HG03565 (cell line): Measurements from ENCODE around the gene SIM2.
"Not testable (repeated sequence)": the region's sequence is repeated elsewhere in the genome, so short reads cannot be mapped to it uniquely, and the experiment has no call there.

Experiments
- ATAC-seq: cut with Tn5 transposase; IDR thresholded peaks from one replicate; pipeline ENCODE4 v1.9.1; 2021; ENCODE audit warnings: mild to moderate bottlenecking, moderate library complexity; ENCODE audit not compliant: unreplicated experiment

SIM2 gene, protein sequence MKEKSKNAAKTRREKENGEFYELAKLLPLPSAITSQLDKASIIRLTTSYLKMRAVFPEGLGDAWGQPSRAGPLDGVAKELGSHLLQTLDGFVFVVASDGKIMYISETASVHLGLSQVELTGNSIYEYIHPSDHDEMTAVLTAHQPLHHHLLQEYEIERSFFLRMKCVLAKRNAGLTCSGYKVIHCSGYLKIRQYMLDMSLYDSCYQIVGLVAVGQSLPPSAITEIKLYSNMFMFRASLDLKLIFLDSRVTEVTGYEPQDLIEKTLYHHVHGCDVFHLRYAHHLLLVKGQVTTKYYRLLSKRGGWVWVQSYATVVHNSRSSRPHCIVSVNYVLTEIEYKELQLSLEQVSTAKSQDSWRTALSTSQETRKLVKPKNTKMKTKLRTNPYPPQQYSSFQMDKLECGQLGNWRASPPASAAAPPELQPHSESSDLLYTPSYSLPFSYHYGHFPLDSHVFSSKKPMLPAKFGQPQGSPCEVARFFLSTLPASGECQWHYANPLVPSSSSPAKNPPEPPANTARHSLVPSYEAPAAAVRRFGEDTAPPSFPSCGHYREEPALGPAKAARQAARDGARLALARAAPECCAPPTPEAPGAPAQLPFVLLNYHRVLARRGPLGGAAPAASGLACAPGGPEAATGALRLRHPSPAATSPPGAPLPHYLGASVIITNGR

GRCh38 chr21:36698981-36699545 lies at the start of gene SIM2:
Gene SIM2 (plus strand): TSS chr21:36699115. CDS start chr21:36699747, 632 bp downstream.
- ATAC-seq, result no peak

GRCh38 chr21:36654324-36654723 lies 44.6 kb upstream of the SIM2 start:
- no peak for ATAC-seq

GRCh38 chr21:36654796-36655325 lies 44.1 kb upstream of the SIM2 start:
- ATAC-seq, result no peak

- ATAC-seq, result no peak
Measured at GRCh38 chr21:36656138-36656537, 42.8 kb upstream of the SIM2 start.

- ATAC-seq, result not testable (repeated sequence)
Measured at GRCh38 chr21:36657290-36657689, 41.6 kb upstream of the SIM2 start.

DNA sequence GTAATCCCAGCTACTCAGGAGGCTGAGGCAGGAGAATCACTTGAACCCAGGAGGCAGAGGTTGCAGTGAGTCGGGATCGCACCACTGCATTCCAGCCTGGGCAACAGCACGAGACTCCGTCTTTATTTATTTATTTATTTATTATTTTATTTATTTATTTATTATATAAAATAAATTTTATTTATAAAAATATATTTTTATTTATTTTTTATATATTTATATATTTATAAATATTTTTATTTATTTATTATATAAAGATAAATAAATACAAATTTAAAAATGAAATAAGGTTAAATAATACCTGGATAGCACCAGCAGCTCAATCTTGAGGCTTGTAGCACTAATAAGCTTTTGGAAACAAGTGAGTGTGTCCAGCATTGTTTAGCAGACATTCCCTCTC lies 40.9 kb upstream of the SIM2 start:
- no peak for ATAC-seq

DNA sequence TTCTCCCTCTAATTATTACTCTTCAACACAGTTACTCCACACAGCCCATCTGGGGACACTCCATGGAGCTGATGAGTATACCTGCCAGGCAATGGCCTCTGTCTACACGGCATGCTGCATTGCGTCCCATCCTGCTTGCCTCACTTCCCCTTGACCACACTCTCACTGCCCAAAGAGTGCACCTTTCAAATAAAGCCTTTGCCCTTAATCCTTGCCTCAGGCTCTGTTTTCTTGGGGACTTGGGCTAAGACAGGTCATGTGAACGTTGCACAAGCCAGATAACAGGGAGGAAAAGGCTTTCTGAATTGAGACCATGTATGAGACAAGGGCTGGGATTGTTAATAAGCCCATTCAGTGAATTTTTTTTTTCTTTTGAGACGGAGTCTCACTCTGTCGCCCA lies 40.0 kb upstream of the SIM2 start:
- ATAC-seq, result no peak

- ATAC-seq, result no peak
Measured at GRCh38 chr21:36661511-36662309, 37.2 kb upstream of the SIM2 start.

DNA sequence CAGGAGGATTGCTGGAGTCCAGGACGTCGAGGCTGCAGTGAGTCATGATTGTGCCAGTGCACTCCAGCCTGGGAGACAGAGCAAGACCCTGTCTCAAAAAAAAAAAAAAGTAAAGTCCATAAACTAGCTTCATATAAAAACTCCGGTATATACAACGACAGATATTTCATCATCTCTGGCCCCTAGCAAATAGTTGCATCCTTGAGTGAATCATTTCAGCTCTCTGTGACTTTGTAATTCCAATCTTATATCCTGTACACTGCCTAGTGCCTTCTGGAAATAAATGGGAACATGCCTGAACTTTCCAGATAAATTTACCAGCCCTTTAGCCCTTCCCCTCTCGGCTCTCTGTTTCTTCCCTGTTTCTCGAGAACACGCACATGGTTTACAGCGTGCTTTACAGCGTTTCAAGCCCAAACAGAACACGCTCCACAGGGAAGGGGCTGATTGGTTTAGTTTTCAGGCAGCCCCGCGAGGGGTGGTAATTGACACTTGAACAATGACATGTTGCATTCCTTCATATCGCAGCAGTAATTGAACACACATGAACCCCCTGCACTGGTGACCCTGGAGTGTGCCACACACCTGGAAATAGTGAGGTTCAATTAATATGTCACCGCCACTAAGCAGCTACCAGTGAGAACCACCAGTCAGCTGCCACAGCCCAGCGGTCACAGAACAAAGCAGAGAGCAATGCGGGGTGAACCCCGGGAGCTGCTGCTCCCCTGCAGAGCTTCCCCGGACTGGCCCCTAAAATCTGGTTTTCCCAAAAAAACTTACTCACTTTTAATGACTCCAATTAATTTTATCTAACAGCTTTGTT lies 35.7 kb upstream of the SIM2 start:
- ATAC-seq, result no peak

DNA sequence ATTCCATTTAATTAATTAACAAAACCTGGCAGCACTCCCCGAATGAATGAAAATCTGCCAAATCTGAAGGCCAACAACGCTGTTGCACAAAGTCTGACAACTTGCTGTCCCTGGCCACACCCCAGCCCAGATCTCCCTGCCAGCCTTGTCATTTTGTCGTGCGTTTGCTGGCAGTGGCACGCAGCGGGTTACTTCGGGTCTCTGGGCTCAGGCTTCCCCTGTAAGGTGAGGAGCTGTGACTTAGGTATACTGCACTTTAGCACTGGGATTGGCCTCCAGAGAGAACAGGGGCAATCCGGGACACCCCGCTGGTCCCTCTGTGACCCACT lies 34.3 kb upstream of the SIM2 start:
- no peak for ATAC-seq

- ATAC-seq, result no peak
Measured at GRCh38 chr21:36665806-36666205, 33.1 kb upstream of the SIM2 start.

- ATAC-seq, result no peak
Measured at GRCh38 chr21:36668713-36669112, 30.2 kb upstream of the SIM2 start.

GRCh38 chr21:36671836-36672235 lies 27.1 kb upstream of the SIM2 start:
- no peak for ATAC-seq

DNA sequence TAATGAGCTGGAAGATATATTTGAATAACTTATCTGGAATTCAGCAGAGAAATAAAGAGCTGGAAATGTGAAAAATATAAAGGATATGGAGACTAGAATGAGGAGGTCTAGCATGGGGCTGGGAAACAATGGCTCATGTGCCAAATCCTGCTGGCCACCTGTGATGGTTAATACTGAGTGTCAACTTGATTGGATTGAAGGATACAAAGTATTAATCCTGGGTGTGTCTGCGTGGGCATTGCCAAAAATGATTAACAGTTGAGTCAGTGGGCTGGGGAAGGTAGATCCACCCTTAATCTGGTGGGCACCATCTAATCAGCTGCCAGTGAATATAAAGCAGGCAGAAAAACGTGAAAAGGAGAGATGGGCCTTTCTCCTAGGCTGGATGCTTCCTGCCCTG lies 26.6 kb upstream of the SIM2 start:
- ATAC-seq, result not testable (repeated sequence)

GRCh38 chr21:36672737-36673136 lies 26.2 kb upstream of the SIM2 start:
- no peak for ATAC-seq

GRCh38 chr21:36676039-36676950 lies 22.6 kb upstream of the SIM2 start:
- ATAC-seq, result no peak

DNA sequence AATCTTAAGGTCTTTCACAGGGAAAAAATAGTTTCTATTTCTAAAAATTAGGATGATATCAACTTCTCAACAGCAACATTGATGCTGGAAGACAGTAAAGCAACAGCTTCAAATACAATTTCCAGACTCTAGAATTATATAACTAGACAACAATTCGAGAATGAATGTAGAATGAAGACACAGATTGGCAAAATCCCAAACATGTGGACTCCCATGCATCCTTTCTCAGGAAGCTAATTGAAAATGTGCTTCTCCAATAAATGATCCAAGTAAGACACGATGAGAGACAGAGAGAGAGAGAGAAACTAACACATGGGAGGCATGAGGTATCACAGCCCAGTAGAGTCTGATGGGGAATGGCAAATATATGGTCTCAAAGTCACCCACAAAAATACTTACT lies 21.5 kb upstream of the SIM2 start:
- no peak for ATAC-seq

DNA sequence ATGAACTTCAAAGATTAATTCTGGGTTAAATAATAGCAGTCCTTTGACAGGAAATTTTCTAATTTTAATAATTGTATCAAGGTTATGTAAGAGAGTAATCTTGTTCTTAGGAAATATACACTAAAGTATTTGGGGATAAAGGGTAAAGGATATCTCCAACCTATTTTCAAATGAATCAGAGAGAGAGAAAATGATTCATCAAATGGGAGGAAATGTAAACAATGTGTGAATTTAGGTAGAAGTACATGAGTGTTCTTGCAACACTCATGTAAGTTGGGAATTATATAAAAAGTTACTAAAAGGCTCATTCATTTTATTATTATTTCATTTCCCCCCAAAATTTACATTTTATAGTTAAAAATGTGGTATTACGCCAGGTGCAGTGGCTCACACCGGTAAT lies 20.4 kb upstream of the SIM2 start:
- no peak for ATAC-seq

DNA sequence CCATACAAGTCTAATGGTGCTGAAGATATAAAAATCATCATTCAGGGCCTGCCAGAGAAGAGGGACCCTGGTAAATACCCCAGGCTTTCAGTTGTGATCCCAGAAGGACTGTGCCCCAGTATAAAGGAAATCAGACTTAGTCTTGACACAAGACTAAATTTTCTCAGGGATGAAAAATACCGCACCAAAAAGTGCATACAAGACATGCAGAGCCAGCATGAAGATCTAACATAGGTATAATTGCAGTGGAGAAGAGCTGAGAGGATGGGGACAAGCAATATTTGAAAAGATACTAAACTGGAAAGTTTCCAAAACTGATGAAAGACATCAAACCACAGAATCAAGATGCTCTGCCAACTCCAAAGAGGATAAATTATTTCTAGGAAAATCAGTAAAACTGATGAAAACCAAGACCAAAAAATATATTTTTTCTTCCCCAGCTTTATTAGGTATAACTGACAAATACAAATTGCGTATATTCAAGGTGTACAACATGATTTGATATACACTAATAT lies 17.7 kb upstream of the SIM2 start:
- ATAC-seq, result no peak
